HG02759 (cell line): ENCODE results near the gene NDUFB10.
"Not testable (repeated sequence)": the region's sequence is repeated elsewhere in the genome, so short reads cannot be mapped to it uniquely, and the experiment has no call there.

Experiments
- ATAC-seq: cut with Tn5 transposase; IDR thresholded peaks from one replicate; pipeline ENCODE4 v1.9.1; 2021; ENCODE audit warnings: mild to moderate bottlenecking, moderate library complexity; ENCODE audit not compliant: unreplicated experiment

Gene NDUFB10

DNA sequence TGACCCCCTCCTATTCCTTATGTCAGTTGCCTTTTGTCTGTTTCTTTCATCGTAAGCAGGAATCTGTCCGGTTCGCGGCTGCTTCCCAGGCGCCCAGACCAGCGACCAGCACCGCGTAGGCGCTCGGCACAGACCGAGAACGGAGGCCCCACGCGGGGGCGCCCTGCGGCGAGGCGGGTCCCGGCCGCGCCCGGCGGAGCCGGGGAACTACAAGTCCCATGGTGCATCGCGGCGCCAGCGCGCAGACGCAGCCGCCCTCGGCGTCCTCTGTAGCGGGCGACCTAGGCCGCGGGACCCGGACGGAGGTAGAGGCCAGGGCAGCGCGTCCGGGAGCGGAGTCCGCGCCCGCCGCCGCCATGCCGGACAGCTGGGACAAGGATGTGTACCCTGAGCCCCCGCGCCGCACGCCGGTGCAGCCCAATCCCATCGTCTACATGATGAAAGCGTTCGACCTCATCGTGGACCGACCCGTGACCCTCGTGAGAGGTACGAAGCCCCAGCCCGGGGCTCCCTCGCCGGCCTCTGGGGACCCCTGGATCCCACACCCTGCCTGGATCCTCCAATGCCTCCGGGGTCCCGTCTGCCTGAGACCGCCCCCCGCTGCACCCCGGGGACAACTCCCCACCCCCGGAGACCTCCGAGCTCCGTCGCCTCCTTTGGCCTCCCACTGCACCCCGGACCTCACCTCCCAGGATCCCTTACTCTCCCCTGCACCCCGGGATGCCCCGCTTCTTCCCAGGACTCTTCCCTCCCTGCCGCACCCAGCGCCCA lies at the start of gene NDUFB10:
Gene NDUFB10, plus strand, starts transcription at position 270 of the 771 bp plus-strand sequence. Its CDS starts 87 bp downstream, at position 357.
- peak; percentile 79 for ATAC-seq

DNA sequence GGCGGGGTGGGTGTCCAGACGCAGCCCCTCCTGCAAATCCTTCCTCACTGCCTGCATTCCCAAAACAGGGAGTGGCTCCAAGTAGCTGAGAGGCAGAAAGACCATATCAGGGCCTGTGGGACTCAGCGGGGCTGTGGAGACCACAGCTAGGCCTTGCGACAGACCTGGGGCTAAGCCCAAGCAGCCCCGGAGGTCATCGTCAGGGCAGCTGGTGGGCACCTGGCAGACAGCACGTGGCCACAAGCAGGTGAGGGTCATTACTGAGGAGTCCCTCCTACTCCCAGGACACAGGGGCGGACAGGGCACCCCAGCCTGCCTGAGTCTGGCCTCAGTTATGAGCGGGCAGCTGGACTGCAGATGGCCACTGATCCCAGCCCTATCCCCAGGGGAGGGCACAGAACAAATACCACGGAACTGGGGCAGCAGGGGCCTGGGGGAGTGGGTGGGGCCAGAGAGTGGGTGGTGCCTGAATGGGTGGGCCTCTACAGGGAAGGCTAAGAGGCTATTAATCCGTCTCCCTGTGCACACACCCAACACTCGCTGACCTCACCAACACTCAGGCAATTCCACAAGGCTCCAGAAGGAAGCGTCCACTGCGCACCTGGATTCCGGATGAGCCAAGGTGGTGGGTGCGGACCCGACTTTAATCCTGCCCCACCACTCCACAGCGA lies 49.6 kb upstream of the NDUFB10 start:
- ATAC-seq: no peak

DNA sequence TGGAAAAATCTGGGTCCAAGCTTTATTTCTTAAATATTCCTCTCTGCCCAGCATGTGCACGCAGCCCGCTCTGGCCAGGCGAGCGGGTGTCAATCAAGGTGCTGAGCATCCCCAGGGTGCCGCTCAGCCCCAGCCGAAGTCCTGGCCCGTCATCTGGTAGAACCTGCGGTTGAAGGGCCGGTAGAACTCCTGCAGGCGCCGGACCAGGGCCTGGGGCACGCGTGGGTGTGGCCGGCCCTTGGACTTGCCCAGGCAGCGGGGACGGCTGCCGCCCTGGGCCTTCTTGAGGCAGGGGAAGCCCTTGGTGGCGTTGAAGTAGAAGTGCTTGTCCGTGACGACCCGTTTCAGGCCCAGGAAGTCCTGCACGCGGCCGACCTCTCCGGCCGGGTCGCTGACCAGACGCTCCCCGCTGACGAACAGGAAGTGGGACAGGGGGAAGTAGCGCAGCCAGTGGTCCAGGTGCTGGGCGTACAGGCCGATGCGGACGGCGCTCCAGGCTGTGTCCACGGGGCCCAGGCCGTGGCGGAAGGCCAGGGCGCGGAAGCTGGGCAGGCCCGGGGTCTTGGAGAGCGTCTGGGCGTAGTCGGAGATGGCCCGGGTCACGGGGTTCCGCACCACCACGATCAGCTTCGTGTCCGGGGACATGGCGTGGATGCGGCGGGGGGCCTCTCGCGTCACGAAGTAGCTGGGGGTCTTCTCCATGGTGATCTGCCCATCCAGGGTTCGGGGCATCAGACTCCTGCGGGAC lies 47.7 kb upstream of the NDUFB10 start:
- ATAC-seq: no peak

DNA sequence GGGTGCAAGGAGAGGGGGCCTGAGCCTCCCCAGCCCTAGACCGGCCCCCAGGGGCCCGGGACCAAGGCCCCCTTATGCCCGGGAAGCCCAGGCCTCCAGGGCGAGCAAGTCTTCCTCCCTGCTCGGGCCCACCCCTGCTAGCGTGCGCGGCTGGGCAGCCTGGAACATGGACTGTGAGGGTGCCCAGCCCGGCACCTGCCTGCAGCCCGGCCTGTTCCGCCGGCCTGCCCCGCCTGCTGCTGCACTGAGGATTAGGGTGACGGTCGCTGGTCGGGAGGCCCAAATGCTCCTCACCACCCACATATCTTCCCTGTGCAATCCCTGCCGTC lies 47.2 kb upstream of the NDUFB10 start:
- no peak for ATAC-seq

DNA sequence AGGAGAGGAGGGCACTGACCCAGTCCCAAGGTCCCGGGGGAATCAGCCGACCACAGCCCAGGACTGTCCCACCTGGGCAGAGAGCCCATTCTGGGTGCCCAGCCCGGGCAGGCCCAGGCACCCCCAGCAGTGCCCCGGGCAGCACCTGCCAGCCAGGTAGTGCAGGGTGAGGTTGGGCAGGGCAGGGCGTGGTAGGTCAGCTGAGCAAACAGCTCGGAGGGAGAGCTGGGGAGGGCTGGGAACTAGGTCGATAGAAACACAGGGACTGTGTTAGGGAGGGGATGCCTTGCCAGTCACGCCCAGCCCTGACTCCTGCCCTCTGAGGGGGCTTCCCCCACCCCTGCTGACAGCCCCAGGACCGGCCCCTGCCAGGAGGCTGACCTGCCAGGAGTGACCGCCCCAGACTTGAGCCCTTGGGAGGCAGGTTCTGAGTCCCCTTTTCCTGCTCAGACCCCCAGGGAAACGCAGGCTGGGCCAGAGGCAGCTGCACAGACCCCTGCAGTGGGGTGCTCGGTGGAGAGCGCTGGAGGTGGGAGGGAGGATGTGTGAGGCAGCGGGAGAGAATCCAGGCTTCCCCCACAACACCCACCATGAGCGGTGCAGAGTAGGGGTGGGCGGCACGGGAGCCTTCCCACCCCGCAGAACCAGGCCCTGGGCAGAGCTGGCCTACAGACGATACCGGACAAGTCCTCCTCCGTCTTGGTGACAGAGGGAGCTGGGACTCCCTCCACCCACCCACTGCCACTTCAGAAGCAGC lies 45.8 kb upstream of the NDUFB10 start:
- ATAC-seq: no peak

DNA sequence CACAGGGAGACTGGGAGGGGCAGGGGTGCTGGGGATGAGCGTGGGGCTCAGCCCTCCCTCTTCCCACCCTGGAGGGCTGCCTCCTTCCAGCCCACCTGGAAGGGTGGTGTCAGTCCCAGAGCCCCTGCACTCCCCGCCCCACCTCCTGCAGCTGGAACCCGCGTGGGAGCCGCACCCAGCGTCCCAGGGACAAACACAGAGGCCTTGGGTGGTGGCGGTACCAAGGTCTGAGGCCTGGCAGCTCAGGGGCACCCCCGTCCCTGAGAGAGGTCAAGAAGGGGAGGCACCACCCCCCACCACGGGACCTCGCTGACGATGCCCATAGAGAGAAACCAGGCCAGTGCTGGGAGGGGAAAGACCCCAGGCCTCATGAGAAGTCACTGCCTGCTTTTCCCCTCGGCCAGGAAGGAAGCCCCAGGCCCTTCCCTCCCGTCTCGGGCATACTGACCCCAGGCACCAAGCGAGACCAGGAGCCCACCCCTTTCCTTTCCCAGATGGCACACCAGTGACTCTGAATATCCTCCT lies 45.2 kb upstream of the NDUFB10 start:
- ATAC-seq: no peak

DNA sequence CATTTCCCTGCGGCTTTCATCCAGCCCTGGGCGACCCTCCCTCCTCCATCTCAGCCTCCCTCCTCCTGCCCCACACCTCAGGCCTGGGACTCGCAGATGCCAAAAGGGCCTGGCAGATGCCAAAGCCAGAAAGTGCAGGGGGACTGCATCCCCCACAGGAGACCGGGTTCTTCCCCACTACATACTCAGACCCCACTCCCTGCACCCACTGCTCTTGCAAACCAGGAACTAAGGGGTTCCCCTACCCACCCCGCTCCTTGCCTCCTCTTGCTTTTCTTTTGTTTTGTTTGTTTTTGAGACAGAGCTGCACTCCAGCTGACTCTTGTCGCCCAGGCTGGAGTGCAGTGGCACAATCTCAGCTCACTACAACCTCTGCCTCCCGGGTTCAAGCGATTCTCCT lies 44.4 kb upstream of the NDUFB10 start:
- ATAC-seq: no peak

DNA sequence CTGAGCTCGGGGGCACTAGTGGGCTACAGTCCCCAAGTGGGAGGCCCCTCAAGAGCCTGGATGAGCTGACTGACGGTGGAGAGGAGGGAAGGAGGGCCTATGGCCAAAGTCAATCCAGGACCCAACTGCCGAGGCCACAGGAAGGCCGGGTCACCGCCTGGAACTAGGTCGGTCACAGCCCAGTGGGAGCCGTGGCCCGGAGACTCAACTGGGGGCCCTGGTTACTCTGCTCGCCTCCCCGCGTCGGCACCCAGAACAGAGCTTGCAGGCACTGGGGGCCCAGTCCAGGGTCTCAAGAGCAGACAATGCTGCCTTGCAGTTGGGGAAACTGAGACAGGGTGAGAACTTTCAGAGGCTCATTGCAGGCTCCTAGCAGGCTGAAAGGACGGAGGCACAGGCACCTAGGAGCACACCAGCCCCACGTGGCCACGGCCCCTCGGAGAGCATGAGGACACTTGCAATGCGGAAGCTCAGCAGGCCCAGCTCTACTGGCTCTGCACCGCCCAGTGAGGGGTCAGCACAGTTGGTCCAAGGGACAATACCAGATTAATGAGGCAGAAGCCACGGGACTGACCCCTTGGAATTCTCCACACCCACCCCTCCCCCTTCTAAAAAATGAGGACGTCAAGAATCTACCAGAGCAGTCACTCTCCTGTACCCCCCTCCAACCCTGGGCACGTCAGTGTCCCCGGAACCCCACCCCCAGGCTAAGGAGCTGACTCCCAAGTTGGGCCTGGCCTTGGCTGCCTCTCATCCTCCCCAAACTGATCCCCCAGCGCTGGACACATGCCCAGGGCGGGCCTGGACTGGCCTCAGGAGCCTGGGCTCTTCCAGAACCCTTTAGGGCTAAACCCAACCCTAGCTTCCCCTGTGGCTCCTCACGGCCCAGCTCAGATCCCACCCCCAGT lies 43.4 kb upstream of the NDUFB10 start:
- ATAC-seq: no peak

DNA sequence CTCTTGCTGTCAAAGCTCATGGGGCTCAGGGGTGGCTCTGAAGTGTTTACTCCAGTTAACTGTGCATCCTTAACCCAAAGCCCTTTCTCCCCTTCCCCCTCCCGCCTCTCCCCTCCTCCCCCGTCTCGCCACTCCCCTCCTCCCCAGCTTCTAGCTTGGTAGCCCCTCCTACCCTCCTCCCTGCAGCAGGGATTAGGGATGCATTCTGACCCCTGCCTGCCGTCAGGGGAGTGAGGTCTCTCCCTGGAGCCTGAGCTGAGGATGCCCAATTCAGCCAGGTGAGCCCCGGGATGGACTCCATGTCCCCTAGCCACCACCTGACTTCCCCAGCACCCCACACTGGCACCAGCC lies 42.7 kb upstream of the NDUFB10 start:
- no peak for ATAC-seq

DNA sequence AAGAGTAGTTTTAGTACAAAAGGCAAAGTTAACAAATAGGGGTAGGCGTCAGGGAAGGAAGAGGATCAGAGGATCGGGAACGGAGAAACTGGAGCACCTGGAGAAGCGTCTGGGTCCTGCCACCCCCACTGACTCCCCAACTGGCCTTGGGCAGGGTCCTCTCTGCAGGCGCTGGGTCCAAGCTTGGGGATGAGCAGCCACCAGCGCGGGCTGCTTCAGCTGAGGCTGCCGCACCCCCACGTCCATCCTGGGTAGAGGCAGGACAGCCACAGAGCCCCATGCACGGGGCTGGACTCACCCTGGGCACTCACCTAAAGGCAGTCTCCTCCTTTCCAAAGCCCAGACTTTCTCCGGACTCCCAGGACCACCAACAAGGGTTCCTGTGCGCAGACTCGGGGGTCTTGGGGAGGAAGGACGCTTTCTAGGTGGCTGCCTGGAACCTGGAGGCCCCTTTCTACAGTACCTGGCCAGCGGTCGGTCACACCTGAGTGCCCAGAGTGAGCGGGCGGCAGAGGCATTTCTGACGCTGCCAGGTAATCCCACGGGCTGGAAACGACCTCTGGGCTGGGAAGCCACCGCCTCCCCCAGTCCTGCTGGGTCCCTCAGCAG lies 42.2 kb upstream of the NDUFB10 start:
- ATAC-seq: no peak

DNA sequence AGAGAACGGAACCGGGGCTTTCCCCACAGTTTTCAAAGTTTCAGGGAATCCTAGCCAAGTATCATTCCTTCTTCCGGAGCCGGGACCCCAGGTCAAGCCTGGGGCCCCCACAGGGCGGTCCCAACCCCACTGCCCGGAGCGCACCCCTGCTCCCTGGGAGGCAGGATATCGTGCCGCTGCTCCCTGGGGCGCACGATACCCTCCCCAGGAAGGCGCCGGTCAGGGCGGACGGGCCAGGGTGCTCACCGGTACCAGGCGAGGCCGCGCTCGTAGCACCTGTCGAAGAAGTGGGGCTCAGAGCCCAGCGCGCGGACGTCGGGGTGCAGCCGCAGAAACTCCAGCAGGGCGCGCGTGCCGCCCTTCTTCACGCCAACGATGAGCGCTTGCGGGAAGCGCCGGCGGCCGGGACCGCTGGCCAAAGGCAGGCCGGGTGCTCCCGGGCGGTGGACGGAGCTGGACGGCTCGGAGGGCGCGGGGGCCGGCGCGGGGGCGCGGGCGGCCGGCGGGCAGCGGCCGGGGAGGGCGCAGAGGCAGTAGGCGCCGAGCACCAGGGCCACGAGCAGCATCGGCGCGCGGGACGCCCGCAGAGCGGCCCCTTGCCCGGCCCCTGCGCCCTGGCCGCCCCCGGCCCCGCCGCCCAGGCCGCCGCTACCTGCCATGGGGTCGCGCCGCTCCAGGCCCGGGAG lies 41.5 kb upstream of the NDUFB10 start:
- no peak for ATAC-seq

DNA sequence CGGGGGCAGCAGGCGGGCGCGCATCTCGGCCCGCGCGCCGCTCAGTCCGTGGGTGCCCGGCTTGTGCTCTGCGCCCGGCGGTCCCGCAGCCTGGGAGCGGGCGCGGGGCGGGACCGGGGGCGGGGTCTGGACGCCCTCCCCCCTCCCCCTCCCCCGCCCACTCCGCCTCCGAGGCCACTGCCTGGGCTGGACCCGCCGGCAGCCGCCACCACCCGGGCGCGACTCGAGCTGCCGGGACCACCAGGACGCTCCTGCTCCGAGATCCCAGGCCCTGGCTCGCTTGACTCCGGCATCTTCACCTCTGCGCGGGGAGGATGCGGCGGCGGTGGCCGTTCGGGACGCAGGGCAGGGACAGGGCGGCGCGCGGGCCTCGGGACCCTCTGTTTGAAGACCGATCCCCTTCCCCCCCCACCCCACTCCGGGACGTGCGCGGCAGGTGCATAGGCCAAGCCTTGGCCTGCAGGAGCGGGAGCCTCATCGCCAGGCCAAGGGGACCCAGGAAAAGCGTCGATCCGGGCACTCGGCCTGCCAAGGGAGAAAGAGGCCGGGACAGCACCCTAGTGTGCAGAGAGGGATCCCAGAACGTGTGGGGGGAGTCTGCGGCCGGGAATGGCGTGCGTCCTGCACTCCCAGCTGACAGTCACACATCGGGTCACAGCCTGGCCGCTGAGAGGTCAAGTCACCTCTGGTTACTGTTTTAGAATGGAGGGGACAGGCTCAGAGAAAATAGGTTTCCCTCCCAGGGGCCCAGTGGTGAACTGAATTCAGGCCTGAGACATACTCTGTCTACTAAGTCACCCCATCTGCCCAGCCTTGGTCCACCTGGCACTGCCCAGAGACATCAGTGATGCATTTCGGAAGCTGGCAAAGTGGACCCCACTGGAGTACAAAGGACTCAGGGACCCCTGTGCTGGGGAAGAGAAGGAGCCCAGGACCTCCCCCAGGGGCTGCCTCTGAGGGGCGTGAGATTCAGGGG lies 40.7 kb upstream of the NDUFB10 start, which contains the start of gene HS3ST6:
Gene HS3ST6, minus strand, starts transcription at position 65 of the 976 bp plus-strand sequence. CDS start 92 bp downstream, outside the sequence.
- ATAC-seq: no peak

DNA sequence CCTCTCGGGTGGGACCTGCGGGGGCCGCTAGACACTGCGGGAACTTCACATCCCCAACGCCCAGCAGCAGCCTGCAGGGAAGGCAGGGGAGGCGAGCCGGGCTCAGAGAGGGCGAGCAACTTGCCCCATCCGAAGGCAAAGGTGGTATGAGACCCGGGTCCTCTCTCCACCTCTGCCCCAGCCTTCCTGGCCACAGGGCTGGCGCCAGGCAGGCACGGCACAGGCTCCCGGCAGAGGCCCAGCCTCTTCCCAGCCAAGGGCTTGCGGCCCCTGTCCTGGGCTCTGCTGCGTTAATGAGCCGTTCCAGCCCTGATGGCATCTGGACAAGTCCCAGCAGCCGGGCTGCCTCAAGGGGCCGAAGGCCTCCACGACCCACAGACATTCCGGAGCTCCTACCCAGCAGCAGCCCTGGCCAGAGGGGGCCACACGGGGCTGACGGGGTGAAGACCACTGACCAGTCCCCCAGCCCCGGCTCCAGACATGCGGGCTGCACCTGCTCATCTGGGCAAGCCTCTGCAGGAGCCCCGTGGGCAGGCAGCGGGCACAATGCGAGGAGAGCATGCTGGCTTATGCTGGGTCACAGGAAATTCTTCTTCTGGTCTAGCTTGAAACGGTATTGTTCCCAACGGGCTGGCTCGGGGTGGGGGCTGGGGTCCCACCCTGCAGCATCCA lies 39.9 kb upstream of the NDUFB10 start:
- ATAC-seq: no peak

DNA sequence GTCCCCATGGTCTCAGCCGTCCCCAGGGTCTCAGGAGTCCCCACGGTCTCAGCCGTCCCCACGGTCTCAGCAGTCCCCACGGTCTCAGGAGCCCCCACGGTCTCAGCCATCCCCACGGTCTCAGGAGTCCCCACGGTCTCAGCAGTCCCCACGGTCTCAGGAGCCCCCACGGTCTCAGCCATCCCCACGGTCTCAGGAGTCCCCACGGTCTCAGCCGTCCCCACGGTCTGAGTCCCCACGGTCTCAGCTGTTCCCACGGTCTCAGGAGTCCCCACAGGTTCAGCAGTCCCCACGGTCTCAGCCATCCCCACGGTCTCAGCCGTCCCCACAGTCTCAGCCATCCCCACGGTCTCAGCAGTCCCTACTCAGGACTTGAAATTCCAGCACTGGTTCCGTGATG lies 39.2 kb upstream of the NDUFB10 start:
- ATAC-seq: not testable (repeated sequence)

DNA sequence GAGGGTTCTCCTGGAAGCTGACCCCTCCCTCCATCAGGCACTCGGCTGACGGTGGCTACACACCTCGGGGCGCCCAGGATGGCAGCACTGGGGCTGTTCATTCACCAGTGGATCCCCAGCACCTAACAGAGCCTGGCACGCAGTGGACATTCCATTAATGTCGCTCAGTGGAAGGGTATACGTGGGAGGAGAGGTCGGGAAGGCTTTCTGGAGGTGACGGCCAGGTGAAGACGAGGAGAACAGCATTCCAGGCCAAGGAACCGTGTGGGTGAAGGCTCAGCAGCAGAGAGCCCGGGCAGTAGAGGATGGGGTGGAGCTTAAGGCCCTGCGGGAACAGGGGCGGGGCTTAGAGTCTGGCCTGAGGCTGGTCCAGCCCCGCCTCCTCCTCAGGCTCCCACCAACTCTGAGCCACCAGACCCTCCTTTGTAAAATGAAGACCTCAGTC lies 38.6 kb upstream of the NDUFB10 start:
- no peak for ATAC-seq

DNA sequence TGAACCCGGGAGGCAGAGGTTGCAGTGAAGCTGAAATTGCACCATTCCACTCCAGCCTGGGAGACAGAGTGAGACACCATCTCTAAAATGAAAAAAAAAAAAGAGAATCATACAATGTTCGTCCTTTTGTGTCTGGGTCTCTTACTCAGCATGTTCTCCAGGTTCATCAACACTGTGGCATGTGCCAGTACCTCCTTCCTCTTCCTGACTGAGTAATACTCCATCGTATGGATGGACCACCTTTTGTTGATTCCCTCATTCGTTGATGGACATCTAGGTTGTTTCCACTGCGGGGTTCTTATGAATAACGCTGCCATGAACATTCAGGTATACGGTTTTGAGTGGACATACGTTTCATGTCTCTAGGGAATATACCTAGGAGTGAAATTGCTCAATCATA lies 37.0 kb upstream of the NDUFB10 start:
- no peak for ATAC-seq
